ENCODE data around the gene GATD1. TPM values are rescaled to one million over a fixed set of nuclear protein-coding genes. Genes with fewer than 3 reads are reported as not detected.

The GATD1 gene
- total RNA-seq, 1 donor from 2014 or later, result 51.9 TPM

DNA sequence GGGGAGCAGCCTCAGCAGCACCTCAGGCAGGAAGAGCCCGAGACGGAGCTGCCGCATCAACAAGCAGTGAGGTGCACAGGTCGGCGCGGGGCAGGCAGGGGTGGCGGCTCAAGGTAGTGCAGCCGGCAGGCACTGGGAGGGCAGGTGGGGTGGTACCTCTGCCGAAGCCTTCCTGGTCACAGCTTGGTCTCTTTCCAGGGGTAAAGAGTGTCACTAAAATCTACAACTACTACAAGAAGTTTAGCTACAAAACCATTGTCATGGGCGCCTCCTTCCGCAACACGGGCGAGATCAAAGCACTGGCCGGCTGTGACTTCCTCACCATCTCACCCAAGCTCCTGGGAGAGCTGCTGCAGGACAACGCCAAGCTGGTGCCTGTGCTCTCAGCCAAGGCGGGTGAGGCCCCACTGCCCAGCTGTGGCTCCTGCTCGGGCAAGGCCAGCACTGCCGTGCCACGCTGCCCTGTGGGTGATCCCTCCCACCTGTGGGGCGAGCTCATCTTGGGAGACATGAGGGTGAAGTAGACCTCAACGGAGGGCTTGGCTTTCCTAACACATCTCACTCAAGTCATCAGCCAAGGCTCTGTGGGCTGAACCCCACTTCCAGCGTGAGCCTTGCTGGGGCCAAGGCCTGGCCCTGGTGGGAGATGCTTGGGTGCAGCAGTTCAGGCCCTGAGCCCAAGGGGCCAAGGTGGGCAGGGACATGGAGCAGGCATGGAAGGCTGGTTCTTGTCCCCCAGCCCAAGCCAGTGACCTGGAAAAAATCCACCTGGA, 13.6 kb downstream of the GATD1 start:
- Histone ChIP-seq H3K27ac (ENCODE audit: low read depth, low read length) (no peak overlapping the region), H3K4me3 (ENCODE audit: insufficient read depth, low read depth, low read length) (no peak overlapping the region), H3K27me3 (ENCODE audit: insufficient read depth, low read length) (no peaks in the 10 kb centered on the region), H3K36me3 (ENCODE audit: insufficient read depth, low read length) (peaks cover 24% of the 10 kb centered on the region), H3K9me3 (ENCODE audit: insufficient read depth, low read depth, low read length) (no peaks in the 10 kb centered on the region), H3K4me1 (ENCODE audit: insufficient read depth, low read length) (peaks cover 7% of the 10 kb centered on the region), H3K4me2 (ENCODE audit: low read length) (no peak overlapping the region), H4K20me1 (ENCODE audit: insufficient read depth, low read length) (peaks cover 56% of the 10 kb centered on the region), H3K79me2 (ENCODE audit: insufficient read depth, low read length) (no peaks in the 10 kb centered on the region), H3K9ac (ENCODE audit: low read length) (no peak overlapping the region), H2AFZ (ENCODE audit: low read depth, low read length) (no peak overlapping the region)
- TF ChIP-seq, protein P1, sequence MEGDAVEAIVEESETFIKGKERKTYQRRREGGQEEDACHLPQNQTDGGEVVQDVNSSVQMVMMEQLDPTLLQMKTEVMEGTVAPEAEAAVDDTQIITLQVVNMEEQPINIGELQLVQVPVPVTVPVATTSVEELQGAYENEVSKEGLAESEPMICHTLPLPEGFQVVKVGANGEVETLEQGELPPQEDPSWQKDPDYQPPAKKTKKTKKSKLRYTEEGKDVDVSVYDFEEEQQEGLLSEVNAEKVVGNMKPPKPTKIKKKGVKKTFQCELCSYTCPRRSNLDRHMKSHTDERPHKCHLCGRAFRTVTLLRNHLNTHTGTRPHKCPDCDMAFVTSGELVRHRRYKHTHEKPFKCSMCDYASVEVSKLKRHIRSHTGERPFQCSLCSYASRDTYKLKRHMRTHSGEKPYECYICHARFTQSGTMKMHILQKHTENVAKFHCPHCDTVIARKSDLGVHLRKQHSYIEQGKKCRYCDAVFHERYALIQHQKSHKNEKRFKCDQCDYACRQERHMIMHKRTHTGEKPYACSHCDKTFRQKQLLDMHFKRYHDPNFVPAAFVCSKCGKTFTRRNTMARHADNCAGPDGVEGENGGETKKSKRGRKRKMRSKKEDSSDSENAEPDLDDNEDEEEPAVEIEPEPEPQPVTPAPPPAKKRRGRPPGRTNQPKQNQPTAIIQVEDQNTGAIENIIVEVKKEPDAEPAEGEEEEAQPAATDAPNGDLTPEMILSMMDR (IDR thresholded peaks at IDR 0.05; ENCODE audit: insufficient read depth, low read depth, low read length), result no peak
- no peak for TF ChIP-seq EZH2 (IDR thresholded peaks at IDR 0.05; ENCODE audit: insufficient read depth, low read length)
- H3K27ac Mint-ChIP-seq (ENCODE audit: unreplicated experiment), result peak overlapping the region; percentile 58
- H3K4me1 Mint-ChIP-seq (ENCODE audit: low read depth, unreplicated experiment), result peaks cover 9% of the 10 kb centered on the region
- no peaks in the 10 kb centered on the region for H3K27me3 Mint-ChIP-seq (ENCODE audit: low read depth, unreplicated experiment)
- no peak for FAIRE-seq
- H3K4me3 Mint-ChIP-seq (ENCODE audit: unreplicated experiment), result no peak overlapping the region
- H3K36me3 Mint-ChIP-seq (ENCODE audit: low read depth, unreplicated experiment), result peaks cover 10% of the 10 kb centered on the region
- DNase-seq (ENCODE audit: low read depth), result no peak
- H3K9me3 Mint-ChIP-seq (ENCODE audit: unreplicated experiment), result no peaks in the 10 kb centered on the region

DNA sequence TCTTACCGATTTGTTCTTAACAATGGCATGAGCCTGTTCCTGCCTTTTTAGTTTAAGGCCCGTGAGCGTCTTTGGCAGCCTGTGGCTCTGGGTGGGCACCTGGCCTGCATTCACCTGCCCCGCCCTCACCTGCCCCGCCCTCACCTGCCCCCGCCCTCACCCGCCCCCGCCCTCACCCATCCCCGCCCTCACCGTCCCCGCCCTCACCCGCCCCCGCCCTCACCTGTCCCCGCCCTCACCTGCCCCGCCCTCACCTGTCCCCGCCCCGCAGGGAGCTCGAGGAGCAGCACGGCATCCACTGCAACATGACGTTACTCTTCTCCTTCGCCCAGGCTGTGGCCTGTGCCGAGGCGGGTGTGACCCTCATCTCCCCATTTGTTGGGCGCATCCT, 14.2 kb downstream of the GATD1 start:
- no peaks in the 10 kb centered on the region for H3K79me2 ChIP-seq (ENCODE audit: insufficient read depth, low read length)
- no peak overlapping the region for H3K4me2 ChIP-seq (ENCODE audit: low read length)
- H3K36me3 ChIP-seq (ENCODE audit: insufficient read depth, low read length), result peaks cover 24% of the 10 kb centered on the region
- H3K4me1 ChIP-seq (ENCODE audit: insufficient read depth, low read length), result peaks cover 7% of the 10 kb centered on the region
- no peak overlapping the region for H2AFZ ChIP-seq (ENCODE audit: low read depth, low read length)
- H3K9me3 ChIP-seq (ENCODE audit: insufficient read depth, low read depth, low read length), result no peaks in the 10 kb centered on the region
- H3K9ac ChIP-seq (ENCODE audit: low read length), result no peak overlapping the region
- no peak overlapping the region for H3K27ac ChIP-seq (ENCODE audit: low read depth, low read length)
- Mint-ChIP-seq H3K27me3 (ENCODE audit: low read depth, unreplicated experiment) (no peaks in the 10 kb centered on the region), H3K36me3 (ENCODE audit: low read depth, unreplicated experiment) (peaks cover 10% of the 10 kb centered on the region), H3K4me3 (ENCODE audit: unreplicated experiment) (no peak overlapping the region), H3K27ac (ENCODE audit: unreplicated experiment) (peak overlapping the region; percentile 58), H3K4me1 (ENCODE audit: low read depth, unreplicated experiment) (peaks cover 9% of the 10 kb centered on the region), H3K9me3 (ENCODE audit: unreplicated experiment) (no peaks in the 10 kb centered on the region)
- H3K27me3 ChIP-seq (ENCODE audit: insufficient read depth, low read length), result no peaks in the 10 kb centered on the region
- H4K20me1 ChIP-seq (ENCODE audit: insufficient read depth, low read length), result peaks cover 56% of the 10 kb centered on the region
- no peak overlapping the region for H3K4me3 ChIP-seq (ENCODE audit: insufficient read depth, low read depth, low read length)
- DNase-seq (ENCODE audit: low read depth), result no peak
- TF ChIP-seq EZH2 (IDR thresholded peaks at IDR 0.05; ENCODE audit: insufficient read depth, low read length), result no peak
- TF ChIP-seq, protein P1 (IDR thresholded peaks at IDR 0.05; ENCODE audit: insufficient read depth, low read depth, low read length), result no peak
- no peak for FAIRE-seq
